Mucosa of rectum (tissue), 2 donors: Measurements from ENCODE around the gene RALB.
"Not testable (repeated sequence)": the region's sequence is repeated elsewhere in the genome, so short reads cannot be mapped to it uniquely, and the experiment has no call there.

Source experiments
- H3K27ac ChIP-seq, 2 donors: one replicate each; pipeline ENCODE4 v1.7.0; 2013; ENCODE audit warnings: inconsistent platforms in 2 of 2, low read depth in 2 of 2, low read length in 2 of 2
- H3K27me3 ChIP-seq, 2 donors: one replicate each; pipeline ENCODE4 v1.7.0; 2013; ENCODE audit warnings: low read length in 2 of 2; ENCODE audit not compliant: control insufficient read depth in 2 of 2, insufficient read depth in 2 of 2
- H3K36me3 ChIP-seq, 2 donors: one replicate each; pipeline ENCODE4 v1.7.0; 2013; ENCODE audit warnings: low read length in 2 of 2; ENCODE audit not compliant: control insufficient read depth in 2 of 2, insufficient read depth in 2 of 2
- H3K4me1 ChIP-seq, 2 donors: one replicate each; pipeline ENCODE4 v1.7.0; 2013; ENCODE audit warnings: low read length in 2 of 2, mild to moderate bottlenecking in 1 of 2; ENCODE audit not compliant: control insufficient read depth in 2 of 2, insufficient read depth in 2 of 2
- H3K4me3 ChIP-seq, 2 donors: one replicate each; pipeline ENCODE4 v1.7.0; 2013; ENCODE audit warnings: low read length in 2 of 2
- H3K9ac ChIP-seq, 2 donors: one replicate each; pipeline ENCODE4 v1.7.0; 2013; ENCODE audit warnings: low read length in 2 of 2, low read depth in 1 of 2, mild to moderate bottlenecking in 1 of 2
- H3K9me3 ChIP-seq, 2 donors: one replicate each; pipeline ENCODE4 v1.7.0; 2013; ENCODE audit warnings: low read length in 2 of 2; ENCODE audit not compliant: control insufficient read depth in 2 of 2
- donor health status: healthy.
- donor health status: Normal muscosa, but diverticular disease.

RALB gene

GRCh38 chr2:120319686-120320317 lies 67.2 kb downstream of the RALB start:
- Histone ChIP-seq H3K9me3 (no peaks in the 10 kb centered on the region), H3K36me3 (no peaks in the 10 kb centered on the region), H3K9ac (no peak overlapping the region), H3K27ac (no peak overlapping the region), H3K27me3 (no peaks in the 10 kb centered on the region), H3K4me3 (no peak overlapping the region), H3K4me1 (no peaks in the 10 kb centered on the region)

GRCh38 chr2:120320318-120320851 lies 67.7 kb downstream of the RALB start:
- no peaks in the 10 kb centered on the region for H3K36me3 ChIP-seq
- H3K9me3 ChIP-seq = no peaks in the 10 kb centered on the region
- H3K27me3 ChIP-seq = no peaks in the 10 kb centered on the region
- no peak overlapping the region for H3K9ac ChIP-seq
- no peaks in the 10 kb centered on the region for H3K4me1 ChIP-seq
- no peak overlapping the region for H3K4me3 ChIP-seq
- H3K27ac ChIP-seq = no peak overlapping the region

- H3K27ac ChIP-seq, H3K4me1 ChIP-seq, H3K9ac ChIP-seq, H3K27me3 ChIP-seq, H3K36me3 ChIP-seq, H3K4me3 ChIP-seq, H3K9me3 ChIP-seq: not testable (repeated sequence)
Measured at GRCh38 chr2:120320887-120321556, 68.4 kb downstream of the RALB start.

- Histone ChIP-seq H3K27me3 (no peaks in the 10 kb centered on the region), H3K9ac (no peak overlapping the region), H3K4me3 (no peak overlapping the region), H3K27ac (no peak overlapping the region), H3K4me1 (no peaks in the 10 kb centered on the region), H3K36me3 (no peaks in the 10 kb centered on the region), H3K9me3 (no peaks in the 10 kb centered on the region)
Measured at GRCh38 chr2:120321721-120322284, 69.2 kb downstream of the RALB start.

GRCh38 chr2:120322329-120322728 lies 69.7 kb downstream of the RALB start:
- no peaks in the 10 kb centered on the region for H3K9me3 ChIP-seq
- H3K27ac ChIP-seq = no peak overlapping the region
- H3K4me3 ChIP-seq = no peak overlapping the region
- H3K9ac ChIP-seq = no peak overlapping the region
- no peaks in the 10 kb centered on the region for H3K36me3 ChIP-seq
- no peaks in the 10 kb centered on the region for H3K27me3 ChIP-seq
- H3K4me1 ChIP-seq = no peaks in the 10 kb centered on the region

GRCh38 chr2:120323214-120323613 lies 70.6 kb downstream of the RALB start:
- H3K9ac ChIP-seq = no peak overlapping the region
- H3K4me1 ChIP-seq = no peaks in the 10 kb centered on the region
- H3K27ac ChIP-seq = no peak overlapping the region
- H3K4me3 ChIP-seq = no peak overlapping the region
- H3K9me3 ChIP-seq = no peaks in the 10 kb centered on the region
- H3K36me3 ChIP-seq = no peaks in the 10 kb centered on the region
- no peaks in the 10 kb centered on the region for H3K27me3 ChIP-seq

- Histone ChIP-seq H3K27me3 (no peaks in the 10 kb centered on the region), H3K4me3 (no peak overlapping the region), H3K36me3 (no peaks in the 10 kb centered on the region), H3K4me1 (no peaks in the 10 kb centered on the region), H3K9me3 (no peaks in the 10 kb centered on the region), H3K9ac (no peak overlapping the region), H3K27ac (no peak overlapping the region)
Measured at GRCh38 chr2:120323807-120324399, 71.3 kb downstream of the RALB start.

GRCh38 chr2:120324933-120325332 lies 72.3 kb downstream of the RALB start:
- no peaks in the 10 kb centered on the region for H3K9me3 ChIP-seq
- no peak overlapping the region for H3K27ac ChIP-seq
- H3K4me1 ChIP-seq = no peaks in the 10 kb centered on the region
- no peaks in the 10 kb centered on the region for H3K27me3 ChIP-seq
- H3K36me3 ChIP-seq = no peaks in the 10 kb centered on the region
- no peak overlapping the region for H3K9ac ChIP-seq
- H3K4me3 ChIP-seq = no peak overlapping the region

GRCh38 chr2:120326066-120326465 lies 73.4 kb downstream of the RALB start:
- no peak overlapping the region for H3K4me3 ChIP-seq
- H3K9ac ChIP-seq = no peak overlapping the region
- no peak overlapping the region for H3K27ac ChIP-seq
- no peaks in the 10 kb centered on the region for H3K36me3 ChIP-seq
- H3K4me1 ChIP-seq = no peaks in the 10 kb centered on the region
- H3K9me3 ChIP-seq = no peaks in the 10 kb centered on the region
- H3K27me3 ChIP-seq = no peaks in the 10 kb centered on the region
